ENCODE measurements around the gene AAR2. TPM values are rescaled to one million over a fixed set of nuclear protein-coding genes. Genes with fewer than 3 reads are reported as not detected.

AAR2 gene
- total RNA-seq, 1 donor from 2014 or later, result 51.4 TPM

DNA sequence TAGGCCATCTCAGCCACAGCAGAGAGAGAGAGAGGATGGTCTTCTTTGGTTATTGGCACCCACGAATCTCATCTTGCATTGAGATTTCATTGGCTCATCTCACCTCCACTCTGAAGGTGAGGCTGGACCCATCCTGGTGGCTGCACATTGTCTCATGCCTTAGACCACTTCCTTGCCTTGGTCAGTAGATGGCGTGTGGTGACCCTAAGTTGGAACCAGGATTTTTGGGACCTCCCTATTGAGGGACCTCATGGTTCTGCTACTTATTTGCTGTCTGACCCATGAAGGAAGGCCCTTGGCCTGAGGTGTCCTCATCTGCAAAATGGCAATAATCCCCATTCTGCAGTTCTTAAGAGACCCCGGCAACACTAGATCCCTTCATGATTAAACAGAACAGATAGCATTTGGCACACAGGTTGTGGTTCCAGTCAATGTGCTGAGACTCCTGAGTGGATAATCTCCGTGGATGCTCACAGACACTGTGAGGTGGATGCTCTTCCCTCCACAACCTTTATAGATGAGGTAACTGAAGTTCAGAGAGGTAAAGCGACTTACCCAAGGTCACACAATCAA lies 21.5 kb upstream of the AAR2 start:
- no peak for DNase-seq (ENCODE audit: low spot score in 2 of 2)
- intact Hi-C loops (cut with DNase I), result no loop called here
- TF ChIP-seq, protein P1, sequence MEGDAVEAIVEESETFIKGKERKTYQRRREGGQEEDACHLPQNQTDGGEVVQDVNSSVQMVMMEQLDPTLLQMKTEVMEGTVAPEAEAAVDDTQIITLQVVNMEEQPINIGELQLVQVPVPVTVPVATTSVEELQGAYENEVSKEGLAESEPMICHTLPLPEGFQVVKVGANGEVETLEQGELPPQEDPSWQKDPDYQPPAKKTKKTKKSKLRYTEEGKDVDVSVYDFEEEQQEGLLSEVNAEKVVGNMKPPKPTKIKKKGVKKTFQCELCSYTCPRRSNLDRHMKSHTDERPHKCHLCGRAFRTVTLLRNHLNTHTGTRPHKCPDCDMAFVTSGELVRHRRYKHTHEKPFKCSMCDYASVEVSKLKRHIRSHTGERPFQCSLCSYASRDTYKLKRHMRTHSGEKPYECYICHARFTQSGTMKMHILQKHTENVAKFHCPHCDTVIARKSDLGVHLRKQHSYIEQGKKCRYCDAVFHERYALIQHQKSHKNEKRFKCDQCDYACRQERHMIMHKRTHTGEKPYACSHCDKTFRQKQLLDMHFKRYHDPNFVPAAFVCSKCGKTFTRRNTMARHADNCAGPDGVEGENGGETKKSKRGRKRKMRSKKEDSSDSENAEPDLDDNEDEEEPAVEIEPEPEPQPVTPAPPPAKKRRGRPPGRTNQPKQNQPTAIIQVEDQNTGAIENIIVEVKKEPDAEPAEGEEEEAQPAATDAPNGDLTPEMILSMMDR (IDR thresholded peaks at IDR 0.05), result peak in 2 of 3 experiments; percentile 6 to 28

DNA sequence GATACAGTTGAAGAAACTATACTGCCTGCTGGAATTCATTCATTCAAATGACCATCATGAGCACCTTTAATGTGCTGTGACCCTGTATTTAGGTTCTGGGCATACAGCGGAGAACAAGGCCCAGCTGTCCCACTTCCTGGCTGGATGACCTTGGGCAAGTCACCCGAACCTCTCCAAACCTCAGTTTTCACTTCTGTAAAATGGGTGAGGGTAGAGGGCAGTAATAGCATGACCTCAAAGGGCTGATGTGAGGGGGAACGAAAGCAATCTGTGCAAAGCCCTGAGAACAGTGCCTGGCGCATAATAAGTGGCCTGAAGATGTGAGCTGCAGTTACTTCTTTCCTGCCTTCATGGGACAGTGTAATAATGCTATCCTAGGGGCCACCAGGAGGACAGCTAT lies 20.5 kb upstream of the AAR2 start:
- H3K36me3 ChIP-seq, result peaks cover 37 to 50% of the 10 kb centered on the region in 2 donors
- H3K27me3 ChIP-seq, result no peaks in the 10 kb centered on the region
- no peak overlapping the region for H3K4me3 ChIP-seq
- no peaks in the 10 kb centered on the region for H3K9me3 ChIP-seq
- DNase-seq (ENCODE audit: low spot score in 2 of 2), result no peak
- H3K4me1 ChIP-seq, result no peaks in the 10 kb centered on the region
- no peak overlapping the region for H3K27ac ChIP-seq
- TF ChIP-seq, protein P1 (IDR thresholded peaks at IDR 0.05), result no peak
- intact Hi-C loops (cut with DNase I), result no loop called here

More for the DNA sequence above, 21.5 kb upstream of the AAR2 start:
- Histone ChIP-seq H3K27me3 (no peaks in the 10 kb centered on the region), H3K4me3 (no peak overlapping the region), H3K27ac (no peak overlapping the region), H3K9me3 (no peaks in the 10 kb centered on the region), H3K36me3 (peaks cover 37 to 49% of the 10 kb centered on the region in 2 donors), H3K4me1 (no peaks in the 10 kb centered on the region)

DNA sequence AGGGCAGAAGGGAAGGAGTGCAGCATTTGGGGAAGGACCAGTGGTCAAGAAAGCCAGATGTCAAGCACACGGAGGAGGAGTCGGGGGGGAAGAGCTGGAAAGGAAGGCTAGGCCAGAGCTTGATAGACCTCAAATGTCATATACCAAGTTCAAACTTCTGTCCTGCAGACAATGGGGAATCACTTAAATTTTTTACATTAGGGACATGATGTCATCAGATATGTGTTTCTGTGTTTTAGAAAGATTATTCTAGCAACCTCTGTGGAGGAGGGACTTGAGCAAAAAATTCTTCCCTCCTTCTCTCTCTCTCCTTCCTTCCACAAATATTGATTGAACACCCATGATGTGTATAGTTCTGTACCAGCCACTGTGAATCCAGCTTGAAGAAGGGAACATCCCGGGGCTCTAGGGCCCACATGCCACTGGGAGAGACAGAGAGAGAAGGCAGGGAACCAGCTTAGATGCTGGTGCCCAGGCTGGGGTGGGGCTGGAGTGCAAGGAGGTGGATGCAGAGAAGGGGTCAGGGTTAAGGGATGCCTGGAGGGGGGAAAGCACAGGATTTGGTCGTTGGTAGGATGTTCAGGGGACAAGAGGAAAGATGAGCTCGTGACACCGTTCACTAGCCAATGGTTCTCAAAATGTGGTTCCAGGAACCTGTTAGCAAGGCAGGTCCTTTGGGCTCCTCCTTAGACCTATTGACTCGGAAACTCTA lies 19.8 kb upstream of the AAR2 start:
- Histone ChIP-seq H3K4me1 (no peaks in the 10 kb centered on the region), H3K9me3 (no peaks in the 10 kb centered on the region), H3K27ac (no peak overlapping the region), H3K36me3 (peaks cover 41 to 57% of the 10 kb centered on the region in 2 donors), H3K27me3 (no peaks in the 10 kb centered on the region), H3K4me3 (no peak overlapping the region)
- intact Hi-C loops (cut with DNase I), result no loop called here
- TF ChIP-seq, protein P1 (IDR thresholded peaks at IDR 0.05), result no peak
- DNase-seq (ENCODE audit: low spot score in 2 of 2), result no peak

DNA sequence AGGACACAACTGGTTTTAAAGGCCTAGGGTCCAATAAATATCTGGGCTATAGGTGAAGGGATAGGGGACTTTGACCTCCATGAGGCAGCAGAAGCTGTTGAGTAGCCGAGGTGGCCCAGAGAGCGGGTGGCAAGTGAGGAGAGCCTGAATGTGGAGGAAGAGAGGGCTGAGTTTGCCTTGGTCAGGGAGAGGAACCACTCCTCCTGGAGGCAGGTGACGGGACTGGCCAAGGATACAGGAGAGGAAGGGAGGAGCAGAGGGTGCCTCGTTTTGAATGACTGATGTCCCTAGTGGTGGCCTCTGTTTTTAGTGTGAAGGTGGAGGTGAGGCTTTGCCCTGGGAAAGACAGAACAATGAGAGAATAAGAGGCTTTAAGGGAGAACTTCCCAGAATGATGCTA lies 19.1 kb upstream of the AAR2 start:
- Histone ChIP-seq H3K27ac (no peak overlapping the region), H3K27me3 (no peaks in the 10 kb centered on the region), H3K9me3 (no peaks in the 10 kb centered on the region), H3K4me1 (no peaks in the 10 kb centered on the region), H3K4me3 (no peak overlapping the region), H3K36me3 (peaks cover 38 to 54% of the 10 kb centered on the region in 2 donors)
- intact Hi-C loops (cut with DNase I), result no loop called here
- DNase-seq (ENCODE audit: low spot score in 2 of 2), result no peak
- TF ChIP-seq, protein P1 (IDR thresholded peaks at IDR 0.05), result no peak

DNA sequence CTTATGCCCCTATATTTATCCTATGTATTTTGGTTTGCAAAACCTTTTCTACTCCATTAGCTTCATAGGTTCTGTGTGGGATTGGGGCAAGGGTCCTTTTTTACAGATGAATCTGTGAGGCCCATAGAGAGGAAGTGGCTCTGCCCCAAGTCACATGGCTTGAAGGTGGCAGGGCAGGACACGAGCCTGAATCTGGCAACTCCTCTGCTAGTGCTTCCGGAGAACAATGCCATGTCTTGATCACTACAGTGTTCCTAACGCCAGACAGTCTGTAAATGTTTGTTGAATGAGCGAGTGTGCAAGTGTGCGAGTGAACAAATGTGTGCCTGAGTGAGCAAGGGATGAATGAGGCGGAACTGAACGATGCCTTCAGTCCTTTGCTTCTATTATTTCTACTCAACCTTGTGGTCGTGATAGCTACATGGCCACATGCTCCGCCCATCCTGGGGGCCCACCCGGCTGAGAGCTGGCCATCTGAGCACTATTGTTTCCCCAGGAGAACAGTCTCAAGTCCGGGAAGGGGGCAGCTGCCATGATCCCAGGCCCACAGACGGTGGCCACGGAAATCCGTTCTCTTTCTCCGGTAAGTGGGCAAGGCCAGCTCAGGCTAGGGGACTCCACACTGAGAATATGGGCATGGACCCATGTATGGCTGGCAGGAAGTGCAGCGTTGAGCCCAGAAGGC lies 17.8 kb upstream of the AAR2 start:
- Histone ChIP-seq H3K9me3 (no peaks in the 10 kb centered on the region), H3K4me1 (no peaks in the 10 kb centered on the region), H3K4me3 (no peak overlapping the region), H3K36me3 (peaks cover 30 to 51% of the 10 kb centered on the region in 2 donors), H3K27ac (no peak overlapping the region), H3K27me3 (no peaks in the 10 kb centered on the region)
- no peak for DNase-seq (ENCODE audit: low spot score in 2 of 2)
- TF ChIP-seq, protein P1 (IDR thresholded peaks at IDR 0.05), result no peak
- intact Hi-C loops (cut with DNase I), result no loop called here

All from ascending aorta (tissue), 2 donors.